Measurements from ENCODE around the gene PAFAH1B2.

- no peak for TF ChIP-seq CTCF (IDR thresholded peaks at IDR 0.05; ENCODE audit: extremely low read depth in 1 of 2, insufficient read depth in 1 of 2, low read depth in 1 of 2, low read length in 2 of 2)
- TF ChIP-seq EZH2 (IDR thresholded peaks at IDR 0.05; ENCODE audit: borderline replicate concordance, low read depth, low read length, severe bottlenecking): no peak
- TF ChIP-seq JUN (IDR thresholded peaks at IDR 0.05; ENCODE audit: borderline replicate concordance, insufficient read depth, insufficient read length, low read depth): no peak
- TF ChIP-seq GATA2 (IDR thresholded peaks at IDR 0.05; ENCODE audit: insufficient read depth, insufficient read length, low read depth, low read length): no peak
- TF ChIP-seq POLR2A (IDR thresholded peaks at IDR 0.05; ENCODE audit: low read depth, low read length): no peak
- TF ChIP-seq MAX (IDR thresholded peaks at IDR 0.05; ENCODE audit: insufficient read depth, insufficient read length): no peak
- TF ChIP-seq POLR2AphosphoS5 (IDR thresholded peaks at IDR 0.05; ENCODE audit: insufficient read depth, low read depth, low read length): no peak
- TF ChIP-seq FOS (IDR thresholded peaks at IDR 0.05; ENCODE audit: borderline replicate concordance, insufficient read depth, low read length): no peak
These were observed 56.9 kb downstream of the PAFAH1B2 start for GRCh38 chr11:117200813-117201657.

All from endothelial cell of umbilical vein (primary cell).